GM13977 (cell line): ENCODE measurements around the gene NDUFS2.

Source experiments
- DNase-seq: peaks from one replicate; pipeline ENCODE4 v3.0.0; 2012; ENCODE audit warnings: low spot score
- CTCF ChIP-seq: IDR thresholded peaks from 2 replicates; pipeline ENCODE4 v1.5.1; 2012; ENCODE audit warnings: mild to moderate bottlenecking, control low read depth; ENCODE audit not compliant: insufficient read depth; ENCODE audit errors: extremely low read depth, missing control alignments
- in situ Hi-C: fragments of 300-500 bp; cut with MboI; formaldehyde crosslinking; loops from one replicate; pipeline ENCODE4 v1.12.0; 2022; ENCODE audit warnings: low sequenced_read_pairs, low pct_unique_long_range_greater_than_20kb, mixed read lengths, inconsistent platforms; ENCODE audit not compliant: unreplicated experiment

The NDUFS2 gene

GRCh38 chr1:161171696-161172095 lies 30.5 kb upstream of the NDUFS2 start:
- TF ChIP-seq CTCF = no peak
- in situ Hi-C loops = no loop called here
- no peak for DNase-seq

GRCh38 chr1:161172349-161172748 lies 29.8 kb upstream of the NDUFS2 start:
- in situ Hi-C loops = no loop called here
- TF ChIP-seq CTCF = no peak
- no peak for DNase-seq

- in situ Hi-C loops = no loop called here
- no peak for TF ChIP-seq CTCF
- no peak for DNase-seq
Measured at GRCh38 chr1:161172776-161173376, 29.3 kb upstream of the NDUFS2 start.

GRCh38 chr1:161173711-161174110 lies 28.5 kb upstream of the NDUFS2 start:
- in situ Hi-C loops = no loop called here
- no peak for DNase-seq
- TF ChIP-seq CTCF = no peak

- in situ Hi-C loops = loop anchor here (25.0 kb wide), 1 partner anchor 537 kb away; the partner anchor contains the start of genes FCRLA and FCRLB
Measured at GRCh38 chr1:161174911-161175310, 27.3 kb upstream of the NDUFS2 start.

GRCh38 chr1:161175771-161176453 lies 26.3 kb upstream of the NDUFS2 start:
- TF ChIP-seq CTCF = no peak
- in situ Hi-C loops = loop anchor here (25.0 kb wide), 1 partner anchor 536 kb away; the partner anchor contains the start of genes FCRLA and FCRLB
- DNase-seq = peak; percentile 48

More at GRCh38 chr1:161174911-161175310, 27.3 kb upstream of the NDUFS2 start:
- DNase-seq = no peak
- TF ChIP-seq CTCF = no peak
